Hematopoietic multipotent progenitor cell treated with erythropoietin and hydrocortisone succinate and interleukin-3 and kit ligand, for 17 days (in vitro differentiated cells): ENCODE measurements around the gene AP2A2.
A peak's percentile ranks its signal among the peaks of the same experiment; 100 is the strongest.
"Not testable (repeated sequence)": the region's sequence is repeated elsewhere in the genome, so short reads cannot be mapped to it uniquely, and the experiment has no call there.

Experiments
- DNase-seq: peaks from one replicate; pipeline ENCODE4 v3.0.0-alpha.2; 2015; ENCODE audit warnings: low spot score

Gene AP2A2

GRCh38 chr11:975376-975775, 49.7 kb downstream of the AP2A2 start:
- DNase-seq = not testable (repeated sequence)

- DNase-seq = peak; percentile 33
Observed at GRCh38 chr11:975827-976226, 50.2 kb downstream of the AP2A2 start.

GRCh38 chr11:976431-977160, 50.9 kb downstream of the AP2A2 start:
- no peak for DNase-seq

GRCh38 chr11:977830-978720, 52.4 kb downstream of the AP2A2 start:
- DNase-seq = no peak

GRCh38 chr11:978781-979180, 53.1 kb downstream of the AP2A2 start:
- no peak for DNase-seq

GRCh38 chr11:980438-981357, 55.0 kb downstream of the AP2A2 start:
- no peak for DNase-seq

GRCh38 chr11:981764-982163, 56.1 kb downstream of the AP2A2 start:
- no peak for DNase-seq

- DNase-seq = no peak
Observed at GRCh38 chr11:984546-984945, 58.9 kb downstream of the AP2A2 start.

- no peak for DNase-seq
Observed at GRCh38 chr11:985406-985805, 59.7 kb downstream of the AP2A2 start.

- DNase-seq = no peak
Observed at GRCh38 chr11:985848-986247, 60.2 kb downstream of the AP2A2 start.

- DNase-seq = no peak
Observed at GRCh38 chr11:986270-986951, 60.7 kb downstream of the AP2A2 start.

GRCh38 chr11:986952-987305, 61.3 kb downstream of the AP2A2 start:
- DNase-seq = no peak

GRCh38 chr11:987671-988070, 62.0 kb downstream of the AP2A2 start:
- DNase-seq = no peak

GRCh38 chr11:990101-990500, 64.4 kb downstream of the AP2A2 start:
- DNase-seq = no peak

- no peak for DNase-seq
Observed at GRCh38 chr11:991034-991433, 65.4 kb downstream of the AP2A2 start.

- no peak for DNase-seq
Observed at GRCh38 chr11:991711-992307, 66.1 kb downstream of the AP2A2 start.

- no peak for DNase-seq
Observed at GRCh38 chr11:992577-992976, 66.9 kb downstream of the AP2A2 start.

- DNase-seq = no peak
Observed at GRCh38 chr11:993632-994167, 68.0 kb downstream of the AP2A2 start.

- DNase-seq = no peak
Observed at GRCh38 chr11:995044-995751, 69.5 kb downstream of the AP2A2 start.

GRCh38 chr11:995752-996420, 70.2 kb downstream of the AP2A2 start:
- no peak for DNase-seq
